ENCODE results near the gene SPOP. TPM values are rescaled to one million over a fixed set of nuclear protein-coding genes. Genes with fewer than 3 reads are reported as not detected.

The SPOP gene
- total and polyA plus RNA-seq, 2 experiments from 2014 or later, result 13.9 to 18.6 TPM

DNA sequence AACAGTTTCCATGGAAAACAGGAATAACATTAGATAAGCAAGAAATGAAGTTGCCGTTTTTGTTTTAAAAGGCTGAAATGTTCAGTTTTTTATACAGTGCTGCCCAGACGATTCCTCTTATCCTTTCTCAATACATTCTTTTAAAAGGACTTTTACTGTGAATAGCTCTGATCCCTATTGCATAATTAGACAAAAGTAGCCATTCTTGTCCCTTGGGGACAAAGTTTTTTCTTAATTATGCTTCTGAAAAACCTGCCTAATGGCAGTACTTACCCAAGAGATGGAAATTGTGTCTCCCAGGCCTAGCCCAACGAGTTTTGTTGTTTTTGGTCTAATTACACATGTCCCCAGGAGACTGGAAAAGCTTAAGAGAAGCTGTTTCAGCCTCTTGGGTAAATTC lies 74.7 kb downstream of the SPOP start (continued):
- TF ChIP-seq NANOG (IDR thresholded peaks at IDR 0.05; ENCODE audit: borderline replicate concordance), result no peak
- TF ChIP-seq, protein P1, sequence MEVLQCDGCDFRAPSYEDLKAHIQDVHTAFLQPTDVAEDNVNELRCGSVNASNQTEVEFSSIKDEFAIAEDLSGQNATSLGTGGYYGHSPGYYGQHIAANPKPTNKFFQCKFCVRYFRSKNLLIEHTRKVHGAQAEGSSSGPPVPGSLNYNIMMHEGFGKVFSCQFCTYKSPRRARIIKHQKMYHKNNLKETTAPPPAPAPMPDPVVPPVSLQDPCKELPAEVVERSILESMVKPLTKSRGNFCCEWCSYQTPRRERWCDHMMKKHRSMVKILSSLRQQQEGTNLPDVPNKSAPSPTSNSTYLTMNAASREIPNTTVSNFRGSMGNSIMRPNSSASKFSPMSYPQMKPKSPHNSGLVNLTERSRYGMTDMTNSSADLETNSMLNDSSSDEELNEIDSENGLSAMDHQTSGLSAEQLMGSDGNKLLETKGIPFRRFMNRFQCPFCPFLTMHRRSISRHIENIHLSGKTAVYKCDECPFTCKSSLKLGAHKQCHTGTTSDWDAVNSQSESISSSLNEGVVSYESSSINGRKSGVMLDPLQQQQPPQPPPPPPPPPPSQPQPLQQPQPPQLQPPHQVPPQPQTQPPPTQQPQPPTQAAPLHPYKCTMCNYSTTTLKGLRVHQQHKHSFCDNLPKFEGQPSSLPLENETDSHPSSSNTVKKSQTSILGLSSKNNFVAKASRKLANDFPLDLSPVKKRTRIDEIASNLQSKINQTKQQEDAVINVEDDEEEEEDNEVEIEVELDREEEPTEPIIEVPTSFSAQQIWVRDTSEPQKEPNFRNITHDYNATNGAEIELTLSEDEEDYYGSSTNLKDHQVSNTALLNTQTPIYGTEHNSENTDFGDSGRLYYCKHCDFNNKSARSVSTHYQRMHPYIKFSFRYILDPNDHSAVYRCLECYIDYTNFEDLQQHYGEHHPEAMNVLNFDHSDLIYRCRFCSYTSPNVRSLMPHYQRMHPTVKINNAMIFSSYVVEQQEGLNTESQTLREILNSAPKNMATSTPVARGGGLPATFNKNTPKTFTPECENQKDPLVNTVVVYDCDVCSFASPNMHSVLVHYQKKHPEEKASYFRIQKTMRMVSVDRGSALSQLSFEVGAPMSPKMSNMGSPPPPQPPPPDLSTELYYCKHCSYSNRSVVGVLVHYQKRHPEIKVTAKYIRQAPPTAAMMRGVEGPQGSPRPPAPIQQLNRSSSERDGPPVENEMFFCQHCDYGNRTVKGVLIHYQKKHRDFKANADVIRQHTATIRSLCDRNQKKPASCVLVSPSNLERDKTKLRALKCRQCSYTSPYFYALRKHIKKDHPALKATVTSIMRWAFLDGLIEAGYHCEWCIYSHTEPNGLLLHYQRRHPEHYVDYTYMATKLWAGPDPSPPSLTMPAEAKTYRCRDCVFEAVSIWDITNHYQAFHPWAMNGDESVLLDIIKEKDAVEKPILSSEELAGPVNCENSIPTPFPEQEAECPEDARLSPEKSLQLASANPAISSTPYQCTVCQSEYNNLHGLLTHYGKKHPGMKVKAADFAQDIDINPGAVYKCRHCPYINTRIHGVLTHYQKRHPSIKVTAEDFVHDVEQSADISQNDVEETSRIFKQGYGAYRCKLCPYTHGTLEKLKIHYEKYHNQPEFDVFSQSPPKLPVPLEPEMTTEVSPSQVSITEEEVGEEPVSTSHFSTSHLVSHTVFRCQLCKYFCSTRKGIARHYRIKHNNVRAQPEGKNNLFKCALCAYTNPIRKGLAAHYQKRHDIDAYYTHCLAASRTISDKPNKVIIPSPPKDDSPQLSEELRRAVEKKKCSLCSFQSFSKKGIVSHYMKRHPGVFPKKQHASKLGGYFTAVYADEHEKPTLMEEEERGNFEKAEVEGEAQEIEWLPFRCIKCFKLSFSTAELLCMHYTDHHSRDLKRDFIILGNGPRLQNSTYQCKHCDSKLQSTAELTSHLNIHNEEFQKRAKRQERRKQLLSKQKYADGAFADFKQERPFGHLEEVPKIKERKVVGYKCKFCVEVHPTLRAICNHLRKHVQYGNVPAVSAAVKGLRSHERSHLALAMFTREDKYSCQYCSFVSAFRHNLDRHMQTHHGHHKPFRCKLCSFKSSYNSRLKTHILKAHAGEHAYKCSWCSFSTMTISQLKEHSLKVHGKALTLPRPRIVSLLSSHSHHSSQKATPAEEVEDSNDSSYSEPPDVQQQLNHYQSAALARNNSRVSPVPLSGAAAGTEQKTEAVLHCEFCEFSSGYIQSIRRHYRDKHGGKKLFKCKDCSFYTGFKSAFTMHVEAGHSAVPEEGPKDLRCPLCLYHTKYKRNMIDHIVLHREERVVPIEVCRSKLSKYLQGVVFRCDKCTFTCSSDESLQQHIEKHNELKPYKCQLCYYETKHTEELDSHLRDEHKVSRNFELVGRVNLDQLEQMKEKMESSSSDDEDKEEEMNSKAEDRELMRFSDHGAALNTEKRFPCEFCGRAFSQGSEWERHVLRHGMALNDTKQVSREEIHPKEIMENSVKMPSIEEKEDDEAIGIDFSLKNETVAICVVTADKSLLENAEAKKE (CRISPR knock-in tag; IDR thresholded peaks at IDR 0.05), result no peak
- no peak for TF ChIP-seq CREB1 (CRISPR knock-in tag; IDR thresholded peaks at IDR 0.05; ENCODE audit: low read depth)
- TF ChIP-seq, protein P2, sequence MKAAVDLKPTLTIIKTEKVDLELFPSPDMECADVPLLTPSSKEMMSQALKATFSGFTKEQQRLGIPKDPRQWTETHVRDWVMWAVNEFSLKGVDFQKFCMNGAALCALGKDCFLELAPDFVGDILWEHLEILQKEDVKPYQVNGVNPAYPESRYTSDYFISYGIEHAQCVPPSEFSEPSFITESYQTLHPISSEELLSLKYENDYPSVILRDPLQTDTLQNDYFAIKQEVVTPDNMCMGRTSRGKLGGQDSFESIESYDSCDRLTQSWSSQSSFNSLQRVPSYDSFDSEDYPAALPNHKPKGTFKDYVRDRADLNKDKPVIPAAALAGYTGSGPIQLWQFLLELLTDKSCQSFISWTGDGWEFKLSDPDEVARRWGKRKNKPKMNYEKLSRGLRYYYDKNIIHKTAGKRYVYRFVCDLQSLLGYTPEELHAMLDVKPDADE (IDR thresholded peaks at IDR 0.05), result no peak
- no peak for TF ChIP-seq EZH2 (IDR thresholded peaks at IDR 0.05; ENCODE audit: low read depth, unreplicated experiment)
- no peak for TF ChIP-seq ZNF331 (CRISPR knock-in tag; IDR thresholded peaks at IDR 0.05; ENCODE audit: low read depth)

DNA sequence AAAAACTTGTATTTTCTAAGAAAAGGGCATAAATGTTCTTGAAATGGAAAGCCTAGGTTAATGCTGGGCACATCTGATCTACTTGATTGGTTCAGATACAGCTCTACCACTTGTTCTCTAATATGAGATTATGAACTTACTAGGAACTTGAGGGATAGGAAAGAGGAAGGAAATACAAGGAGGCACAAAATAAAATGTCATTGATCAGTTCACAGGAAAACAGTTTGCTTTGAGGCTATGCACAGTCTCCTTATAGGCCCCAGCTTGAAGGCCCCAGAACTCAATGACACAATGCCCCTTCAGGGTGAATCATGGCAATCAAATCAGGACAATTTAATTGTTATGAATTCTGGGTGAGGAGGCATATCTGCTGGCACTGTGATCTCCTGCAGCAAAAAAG lies 75.1 kb downstream of the SPOP start:
- Histone ChIP-seq H3K4me3 (no peak overlapping the region), H3K9me2 (ENCODE audit: insufficient read depth) (no peaks in the 10 kb centered on the region), H4K20me1 (replicated peaks; ENCODE audit: insufficient read depth) (no peaks in the 10 kb centered on the region), H3K27me3 (ENCODE audit: insufficient read depth) (no peaks in the 10 kb centered on the region), H3K36me3 (ENCODE audit: insufficient read depth) (no peaks in the 10 kb centered on the region), H2AFZ (no peak overlapping the region), H3F3A (replicated peaks; ENCODE audit: low read depth) (no peaks in the 10 kb centered on the region), H3K4me1 (ENCODE audit: insufficient read depth) (no peaks in the 10 kb centered on the region), H3K79me2 (replicated peaks; ENCODE audit: insufficient read depth) (no peaks in the 10 kb centered on the region), H3K4me2 (no peak overlapping the region), H3K27ac (ENCODE audit: low read depth) (no peak overlapping the region)
- Mint-ChIP-seq H3K27me3 (ENCODE audit: insufficient read depth, low read depth, poor library complexity) (peaks cover 2% of the 10 kb centered on the region), H3K4me3 (no peak overlapping the region), H3K27ac (no peak overlapping the region), H3K4me1 (no peaks in the 10 kb centered on the region), H3K9me3 (no peaks in the 10 kb centered on the region), H3K36me3 (ENCODE audit: low read depth) (peaks cover 35% of the 10 kb centered on the region; the same call in 2 of the 3 replicates)
- no peak for DNase-seq (ENCODE audit: low spot score)
- ATAC-seq, result no peak
- TF ChIP-seq, protein P3, sequence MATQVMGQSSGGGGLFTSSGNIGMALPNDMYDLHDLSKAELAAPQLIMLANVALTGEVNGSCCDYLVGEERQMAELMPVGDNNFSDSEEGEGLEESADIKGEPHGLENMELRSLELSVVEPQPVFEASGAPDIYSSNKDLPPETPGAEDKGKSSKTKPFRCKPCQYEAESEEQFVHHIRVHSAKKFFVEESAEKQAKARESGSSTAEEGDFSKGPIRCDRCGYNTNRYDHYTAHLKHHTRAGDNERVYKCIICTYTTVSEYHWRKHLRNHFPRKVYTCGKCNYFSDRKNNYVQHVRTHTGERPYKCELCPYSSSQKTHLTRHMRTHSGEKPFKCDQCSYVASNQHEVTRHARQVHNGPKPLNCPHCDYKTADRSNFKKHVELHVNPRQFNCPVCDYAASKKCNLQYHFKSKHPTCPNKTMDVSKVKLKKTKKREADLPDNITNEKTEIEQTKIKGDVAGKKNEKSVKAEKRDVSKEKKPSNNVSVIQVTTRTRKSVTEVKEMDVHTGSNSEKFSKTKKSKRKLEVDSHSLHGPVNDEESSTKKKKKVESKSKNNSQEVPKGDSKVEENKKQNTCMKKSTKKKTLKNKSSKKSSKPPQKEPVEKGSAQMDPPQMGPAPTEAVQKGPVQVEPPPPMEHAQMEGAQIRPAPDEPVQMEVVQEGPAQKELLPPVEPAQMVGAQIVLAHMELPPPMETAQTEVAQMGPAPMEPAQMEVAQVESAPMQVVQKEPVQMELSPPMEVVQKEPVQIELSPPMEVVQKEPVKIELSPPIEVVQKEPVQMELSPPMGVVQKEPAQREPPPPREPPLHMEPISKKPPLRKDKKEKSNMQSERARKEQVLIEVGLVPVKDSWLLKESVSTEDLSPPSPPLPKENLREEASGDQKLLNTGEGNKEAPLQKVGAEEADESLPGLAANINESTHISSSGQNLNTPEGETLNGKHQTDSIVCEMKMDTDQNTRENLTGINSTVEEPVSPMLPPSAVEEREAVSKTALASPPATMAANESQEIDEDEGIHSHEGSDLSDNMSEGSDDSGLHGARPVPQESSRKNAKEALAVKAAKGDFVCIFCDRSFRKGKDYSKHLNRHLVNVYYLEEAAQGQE (IDR thresholded peaks at IDR 0.05; ENCODE audit: unreplicated experiment), result no peak
- TF ChIP-seq, protein P4, sequence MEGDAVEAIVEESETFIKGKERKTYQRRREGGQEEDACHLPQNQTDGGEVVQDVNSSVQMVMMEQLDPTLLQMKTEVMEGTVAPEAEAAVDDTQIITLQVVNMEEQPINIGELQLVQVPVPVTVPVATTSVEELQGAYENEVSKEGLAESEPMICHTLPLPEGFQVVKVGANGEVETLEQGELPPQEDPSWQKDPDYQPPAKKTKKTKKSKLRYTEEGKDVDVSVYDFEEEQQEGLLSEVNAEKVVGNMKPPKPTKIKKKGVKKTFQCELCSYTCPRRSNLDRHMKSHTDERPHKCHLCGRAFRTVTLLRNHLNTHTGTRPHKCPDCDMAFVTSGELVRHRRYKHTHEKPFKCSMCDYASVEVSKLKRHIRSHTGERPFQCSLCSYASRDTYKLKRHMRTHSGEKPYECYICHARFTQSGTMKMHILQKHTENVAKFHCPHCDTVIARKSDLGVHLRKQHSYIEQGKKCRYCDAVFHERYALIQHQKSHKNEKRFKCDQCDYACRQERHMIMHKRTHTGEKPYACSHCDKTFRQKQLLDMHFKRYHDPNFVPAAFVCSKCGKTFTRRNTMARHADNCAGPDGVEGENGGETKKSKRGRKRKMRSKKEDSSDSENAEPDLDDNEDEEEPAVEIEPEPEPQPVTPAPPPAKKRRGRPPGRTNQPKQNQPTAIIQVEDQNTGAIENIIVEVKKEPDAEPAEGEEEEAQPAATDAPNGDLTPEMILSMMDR (conservative IDR thresholded peaks at IDR 0.05; ENCODE audit: low read depth in 2 of 2), result no peak
- TF ChIP-seq ZNF331 (CRISPR knock-in tag; IDR thresholded peaks at IDR 0.05; ENCODE audit: low read depth), result no peak
- no peak for TF ChIP-seq STAT1 (IDR thresholded peaks at IDR 0.05; ENCODE audit: unreplicated experiment)
- TF ChIP-seq CREB1 (CRISPR knock-in tag; IDR thresholded peaks at IDR 0.05; ENCODE audit: low read depth), result no peak
- no peak for TF ChIP-seq NANOG (IDR thresholded peaks at IDR 0.05; ENCODE audit: borderline replicate concordance)
- TF ChIP-seq JUNB (IDR thresholded peaks at IDR 0.05; ENCODE audit: unreplicated experiment), result no peak
- TF ChIP-seq EZH2phosphoT487 (IDR thresholded peaks at IDR 0.05; ENCODE audit: unreplicated experiment), result no peak
- TF ChIP-seq EZH2 (IDR thresholded peaks at IDR 0.05; ENCODE audit: low read depth, unreplicated experiment), result no peak

All from GM23338 (cell line).